Prostate gland (tissue), 2 donors: ENCODE measurements around the gene HS6ST3.

Source experiments
- CTCF ChIP-seq, 4 experiments: fragments of 200-600 bp in 2 of 4; fragments of 450-650 bp in 2 of 4; sonication (generic) in 2 of 4; IDR thresholded peaks; 1 replicate in 3 of 4; 2 replicates in 1 of 4; pipeline ENCODE4 v1.5.1; 2016 to 2019; ENCODE audit warnings: antibody characterized with exemption in 4 of 4, mild to moderate bottlenecking in 2 of 4, moderate library complexity in 2 of 4
- POLR2A ChIP-seq: fragments of 450-650 bp; IDR thresholded peaks from one replicate; pipeline ENCODE4 v1.6.1; 2016; ENCODE audit warnings: antibody characterized with exemption, mild to moderate bottlenecking
- POLR2AphosphoS5 ChIP-seq: sonication (generic); formaldehyde crosslinking; IDR thresholded peaks from one replicate; pipeline ENCODE4 v1.6.1; 2017; ENCODE audit warnings: antibody characterized with exemption

- TF ChIP-seq CTCF (IDR thresholded peaks at IDR 0.05) (no peak), POLR2A (no peak), POLR2AphosphoS5 (no peak)
These were observed 313.3 kb downstream of the HS6ST3 start for GRCh38 chr13:96403241-96403640.
